ENCODE measurements around the gene SDK1.

SDK1 gene

GRCh38 chr7:3911685-3912084 is 610.6 kb downstream of the SDK1 start:
- no peak for TF ChIP-seq CTCF (IDR thresholded peaks at IDR 0.05)
- H3K9me3 ChIP-seq: no peaks in the 10 kb centered on the region
- no peak overlapping the region for H3K4me3 ChIP-seq (ENCODE audit: low read depth in 1 of 2, low read length in 1 of 2)
- H3K36me3 ChIP-seq: no peaks in the 10 kb centered on the region
- peaks cover 25 to 42% of the 10 kb centered on the region in 2 experiments for H3K4me1 ChIP-seq (ENCODE audit: control insufficient read depth in 1 of 2, insufficient read depth in 1 of 2, low read depth in 1 of 2, low read length in 1 of 2)
- H3K27me3 ChIP-seq: no peaks in the 10 kb centered on the region
- no peak overlapping the region for H3K27ac ChIP-seq

DNA sequence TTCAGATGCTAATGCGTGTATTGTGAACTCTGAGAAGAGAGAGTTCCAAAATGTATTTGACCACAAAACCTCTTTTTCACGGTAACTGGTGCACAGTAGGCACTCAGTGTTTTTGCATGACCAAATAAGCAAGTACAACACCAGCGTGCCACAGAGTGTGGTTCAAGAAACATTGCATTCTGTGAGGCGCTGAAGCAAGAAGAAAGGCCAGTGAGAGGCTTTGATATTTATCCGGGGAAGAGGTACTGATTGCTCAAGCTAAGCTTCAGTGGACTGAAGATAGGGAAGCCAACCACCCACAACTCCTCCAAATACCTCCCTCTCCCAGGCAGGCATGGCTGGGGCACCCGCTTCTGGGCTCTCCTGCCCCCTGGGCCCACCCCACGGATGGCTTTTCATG is 611.2 kb downstream of the SDK1 start:
- H3K36me3 ChIP-seq: no peaks in the 10 kb centered on the region
- no peak for TF ChIP-seq CTCF (IDR thresholded peaks at IDR 0.05)
- H3K27me3 ChIP-seq: no peaks in the 10 kb centered on the region
- H3K27ac ChIP-seq: no peak overlapping the region
- peaks cover 28 to 48% of the 10 kb centered on the region in 2 experiments for H3K4me1 ChIP-seq (ENCODE audit: control insufficient read depth in 1 of 2, insufficient read depth in 1 of 2, low read depth in 1 of 2, low read length in 1 of 2)
- H3K9me3 ChIP-seq: no peaks in the 10 kb centered on the region
- no peak overlapping the region for H3K4me3 ChIP-seq (ENCODE audit: low read depth in 1 of 2, low read length in 1 of 2)

- H3K4me1 ChIP-seq (ENCODE audit: control insufficient read depth in 1 of 2, insufficient read depth in 1 of 2, low read depth in 1 of 2, low read length in 1 of 2): peaks cover 35 to 58% of the 10 kb centered on the region in 2 experiments
- H3K4me3 ChIP-seq (ENCODE audit: low read depth in 1 of 2, low read length in 1 of 2): peak overlapping the region in 1 of 2 experiments; percentile 4
- H3K27ac ChIP-seq: peak overlapping the region; percentile 62
- H3K9me3 ChIP-seq: no peaks in the 10 kb centered on the region
- no peak for TF ChIP-seq CTCF (IDR thresholded peaks at IDR 0.05)
- no peaks in the 10 kb centered on the region for H3K27me3 ChIP-seq
- H3K36me3 ChIP-seq: no peaks in the 10 kb centered on the region
Measured at GRCh38 chr7:3914051-3914775, 613.2 kb downstream of the SDK1 start.

- no peaks in the 10 kb centered on the region for H3K36me3 ChIP-seq
- H3K4me1 ChIP-seq (ENCODE audit: control insufficient read depth in 1 of 2, insufficient read depth in 1 of 2, low read depth in 1 of 2, low read length in 1 of 2): peaks cover 35 to 58% of the 10 kb centered on the region in 2 experiments
- H3K4me3 ChIP-seq (ENCODE audit: low read depth in 1 of 2, low read length in 1 of 2): no peak overlapping the region
- no peaks in the 10 kb centered on the region for H3K9me3 ChIP-seq
- H3K27ac ChIP-seq: peak overlapping the region; percentile 62
- no peak for TF ChIP-seq CTCF (IDR thresholded peaks at IDR 0.05)
- H3K27me3 ChIP-seq: no peaks in the 10 kb centered on the region
Measured at GRCh38 chr7:3915337-3915878, 614.4 kb downstream of the SDK1 start.

DNA sequence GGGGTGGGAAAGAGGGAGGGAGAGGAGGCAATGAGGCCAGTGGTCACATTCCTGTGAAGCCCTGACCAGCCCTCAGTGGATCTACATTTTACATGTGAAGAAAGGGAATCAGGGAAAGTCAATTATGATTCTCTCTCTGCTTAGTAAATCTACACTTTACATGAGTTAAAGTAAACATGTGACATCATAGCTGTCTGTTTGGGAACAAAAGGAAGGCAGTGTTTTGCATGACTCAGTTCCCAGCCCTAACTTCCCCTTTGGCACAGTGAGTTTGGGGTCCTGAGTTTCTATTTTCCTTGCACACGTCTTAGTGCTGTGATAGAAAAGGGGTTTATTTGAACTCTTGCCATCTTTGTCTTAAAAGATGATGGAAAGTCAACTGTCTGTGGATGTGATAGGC is 615.1 kb downstream of the SDK1 start:
- TF ChIP-seq CTCF (IDR thresholded peaks at IDR 0.05): no peak
- H3K36me3 ChIP-seq: no peaks in the 10 kb centered on the region

More for the DNA sequence above, 615.1 kb downstream of the SDK1 start:
- no peaks in the 10 kb centered on the region for H3K9me3 ChIP-seq
- no peak overlapping the region for H3K4me3 ChIP-seq (ENCODE audit: low read depth in 1 of 2, low read length in 1 of 2)
- peaks cover 35 to 58% of the 10 kb centered on the region in 2 experiments for H3K4me1 ChIP-seq (ENCODE audit: control insufficient read depth in 1 of 2, insufficient read depth in 1 of 2, low read depth in 1 of 2, low read length in 1 of 2)
- H3K27me3 ChIP-seq: no peaks in the 10 kb centered on the region
- peak overlapping the region; percentile 62 for H3K27ac ChIP-seq
